OCI-LY1 (cell line): ENCODE data around the gene FBXO36.
"Not testable (repeated sequence)": the region's sequence is repeated elsewhere in the genome, so short reads cannot be mapped to it uniquely, and the experiment has no call there.

ENCODE experiments used
- H2AFZ ChIP-seq: fragments of 200-600 bp; sonication (generic), shearing (Covaris generic); 2 replicates; pipeline ENCODE4 v1.6.0; 2014; ENCODE audit warnings: antibody characterized with exemption, mild to moderate bottlenecking, low read length
- H3F3A ChIP-seq: fragments of 200-600 bp; sonication (generic), shearing (Covaris generic); 2 replicates; pipeline ENCODE4 v1.6.0; 2014; ENCODE audit warnings: mild to moderate bottlenecking, antibody characterized with exemption, low read length, moderate library complexity; ENCODE audit not compliant: insufficient read depth
- H3K27ac ChIP-seq: fragments of 200-600 bp; sonication (generic); 2 replicates; pipeline ENCODE4 v1.5.1; 2014; ENCODE audit warnings: low read length, mixed run types, mild to moderate bottlenecking, low read depth; ENCODE audit not compliant: poor library complexity, severe bottlenecking
- H3K27me3 ChIP-seq: fragments of 200-600 bp; sonication (generic); 2 replicates; pipeline ENCODE4 v1.6.0; 2014; ENCODE audit warnings: antibody characterized with exemption, mild to moderate bottlenecking, low read length, moderate library complexity; ENCODE audit not compliant: insufficient read depth
- H3K36me3 ChIP-seq: fragments of 200-600 bp; sonication (generic); 2 replicates; pipeline ENCODE4 v1.6.1; 2014; ENCODE audit warnings: mild to moderate bottlenecking, antibody characterized with exemption, low read length, moderate library complexity, mixed read lengths; ENCODE audit not compliant: insufficient read depth
- H3K4me1 ChIP-seq: fragments of 200-600 bp; sonication (generic); 2 replicates; pipeline ENCODE4 v1.5.1; 2014; ENCODE audit warnings: mild to moderate bottlenecking, low read length, moderate library complexity; ENCODE audit not compliant: insufficient read depth, severe bottlenecking
- H3K4me2 ChIP-seq: fragments of 200-600 bp; sonication (generic), shearing (Covaris generic); 2 replicates; pipeline ENCODE4 v1.6.1; 2014; ENCODE audit warnings: low read length
- H3K4me3 ChIP-seq: fragments of 200-600 bp; sonication (generic); 2 replicates; pipeline ENCODE4 v1.5.1; 2014; ENCODE audit warnings: low read length, low read depth, mild to moderate bottlenecking, mixed read lengths; ENCODE audit not compliant: poor library complexity, severe bottlenecking
- H3K79me2 ChIP-seq: fragments of 200-600 bp; shearing (Covaris generic); 2 replicates; pipeline ENCODE4 v1.6.1; 2016; ENCODE audit warnings: mixed run types, low read length, mixed read lengths; ENCODE audit not compliant: insufficient read depth
- H3K9ac ChIP-seq: fragments of 200-600 bp; sonication (generic), shearing (Covaris generic); 2 replicates; pipeline ENCODE4 v1.6.1; 2014; ENCODE audit warnings: mild to moderate bottlenecking, low read length, mixed read lengths
- H3K9me2 ChIP-seq: fragments of 200-600 bp; sonication (generic), shearing (Covaris generic); 2 replicates; pipeline ENCODE4 v1.6.1; 2014; ENCODE audit warnings: low read depth, mild to moderate bottlenecking, low read length, mixed read lengths
- H3K9me3 ChIP-seq: fragments of 200-600 bp; shearing (Covaris generic); 2 replicates; pipeline ENCODE4 v1.6.1; 2014; ENCODE audit warnings: low read length, mixed read lengths
- H4K20me1 ChIP-seq: fragments of 200-600 bp; sonication (generic), shearing (Covaris generic); 2 replicates; pipeline ENCODE4 v1.6.0; 2016; ENCODE audit warnings: mild to moderate bottlenecking, low read length; ENCODE audit not compliant: insufficient read depth
- EZH2 ChIP-seq: fragments of 200-600 bp; sonication (generic), shearing (Covaris generic); IDR thresholded peaks from 2 replicates; pipeline ENCODE4 v1.8.0; 2017; ENCODE audit warnings: borderline replicate concordance, mixed run types, mild to moderate bottlenecking, antibody characterized with exemption, low read length, moderate library complexity, mixed read lengths
- TF ChIP-seq, protein P1 (sequence below): fragments of 200-600 bp; sonication (generic), shearing (Covaris generic); IDR thresholded peaks from 2 replicates; pipeline ENCODE4 v1.5.1; 2017; ENCODE audit warnings: mild to moderate bottlenecking, antibody characterized with exemption, low read length, moderate library complexity, mixed read lengths

The FBXO36 gene

DNA sequence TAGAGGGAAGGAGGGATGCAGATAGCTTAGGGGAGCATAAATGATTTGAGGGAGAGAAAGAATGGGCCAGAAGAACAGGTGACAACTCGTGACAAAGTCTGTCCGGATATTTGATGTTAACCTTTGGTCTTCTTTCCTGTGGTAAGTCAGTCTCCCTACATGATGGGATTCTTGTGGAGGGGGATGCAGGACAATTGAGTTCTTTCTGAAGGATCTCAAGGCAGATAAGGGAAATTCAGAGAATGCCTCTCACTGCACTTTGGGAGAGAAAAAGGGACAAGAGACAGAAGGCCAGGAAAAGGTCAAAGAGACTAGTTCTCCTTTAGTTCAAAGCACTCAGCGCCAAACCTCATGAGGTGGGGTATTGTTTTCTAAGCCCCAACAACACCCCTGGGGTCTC lies 34.2 kb downstream of the FBXO36 start:
- no peak overlapping the region for H3K4me2 ChIP-seq
- no peaks in the 10 kb centered on the region for H3F3A ChIP-seq
- no peak overlapping the region for H2AFZ ChIP-seq

GRCh38 chr2:229963596-229963995 lies 41.3 kb downstream of the FBXO36 start:
- H4K20me1 ChIP-seq, H3K27ac ChIP-seq, H3K9me3 ChIP-seq, H3K4me2 ChIP-seq, H3F3A ChIP-seq, H3K9ac ChIP-seq, H3K79me2 ChIP-seq, H3K27me3 ChIP-seq, H3K9me2 ChIP-seq, H3K36me3 ChIP-seq, H3K4me1 ChIP-seq, H3K4me3 ChIP-seq, H2AFZ ChIP-seq: not testable (repeated sequence)

More for the DNA sequence above, 34.2 kb downstream of the FBXO36 start:
- no peaks in the 10 kb centered on the region for H3K9me2 ChIP-seq
- no peaks in the 10 kb centered on the region for H3K9me3 ChIP-seq
- TF ChIP-seq EZH2 = no peak
- TF ChIP-seq, protein P1, sequence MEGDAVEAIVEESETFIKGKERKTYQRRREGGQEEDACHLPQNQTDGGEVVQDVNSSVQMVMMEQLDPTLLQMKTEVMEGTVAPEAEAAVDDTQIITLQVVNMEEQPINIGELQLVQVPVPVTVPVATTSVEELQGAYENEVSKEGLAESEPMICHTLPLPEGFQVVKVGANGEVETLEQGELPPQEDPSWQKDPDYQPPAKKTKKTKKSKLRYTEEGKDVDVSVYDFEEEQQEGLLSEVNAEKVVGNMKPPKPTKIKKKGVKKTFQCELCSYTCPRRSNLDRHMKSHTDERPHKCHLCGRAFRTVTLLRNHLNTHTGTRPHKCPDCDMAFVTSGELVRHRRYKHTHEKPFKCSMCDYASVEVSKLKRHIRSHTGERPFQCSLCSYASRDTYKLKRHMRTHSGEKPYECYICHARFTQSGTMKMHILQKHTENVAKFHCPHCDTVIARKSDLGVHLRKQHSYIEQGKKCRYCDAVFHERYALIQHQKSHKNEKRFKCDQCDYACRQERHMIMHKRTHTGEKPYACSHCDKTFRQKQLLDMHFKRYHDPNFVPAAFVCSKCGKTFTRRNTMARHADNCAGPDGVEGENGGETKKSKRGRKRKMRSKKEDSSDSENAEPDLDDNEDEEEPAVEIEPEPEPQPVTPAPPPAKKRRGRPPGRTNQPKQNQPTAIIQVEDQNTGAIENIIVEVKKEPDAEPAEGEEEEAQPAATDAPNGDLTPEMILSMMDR = no peak
- no peak overlapping the region for H3K4me3 ChIP-seq
- no peak overlapping the region for H3K9ac ChIP-seq
- no peaks in the 10 kb centered on the region for H4K20me1 ChIP-seq
- no peaks in the 10 kb centered on the region for H3K4me1 ChIP-seq
- no peaks in the 10 kb centered on the region for H3K36me3 ChIP-seq
- no peak overlapping the region for H3K27ac ChIP-seq
- no peaks in the 10 kb centered on the region for H3K79me2 ChIP-seq
- H3K27me3 ChIP-seq = no peaks in the 10 kb centered on the region

DNA sequence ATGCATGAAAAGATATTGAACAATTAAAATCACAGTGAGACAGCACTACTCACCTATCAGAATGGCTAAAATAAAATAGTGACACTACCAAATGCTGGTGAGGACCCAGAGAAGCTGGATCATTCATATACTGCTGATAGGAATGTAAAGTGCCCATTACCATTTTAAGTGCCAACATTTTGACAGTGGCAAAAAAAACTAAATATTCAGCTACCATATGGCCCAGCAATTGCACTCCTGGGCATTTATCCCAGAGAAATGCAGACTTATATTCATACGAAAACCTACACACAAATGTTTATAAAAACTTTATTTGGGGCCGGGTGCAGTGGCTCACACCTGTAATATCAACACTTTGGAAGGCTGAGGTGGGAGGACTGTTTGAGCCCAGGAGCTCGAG lies 47.6 kb downstream of the FBXO36 start:
- no peak overlapping the region for H2AFZ ChIP-seq
- no peaks in the 10 kb centered on the region for H3K4me1 ChIP-seq
- no peaks in the 10 kb centered on the region for H3K36me3 ChIP-seq
- no peaks in the 10 kb centered on the region for H3K9me2 ChIP-seq
- no peaks in the 10 kb centered on the region for H3K79me2 ChIP-seq
- H3K4me2 ChIP-seq = no peak overlapping the region
- no peak overlapping the region for H3K9ac ChIP-seq
- TF ChIP-seq, protein P1 = no peak
- TF ChIP-seq EZH2 = no peak
- H3K9me3 ChIP-seq = no peaks in the 10 kb centered on the region
- H3K27ac ChIP-seq = no peak overlapping the region
- no peaks in the 10 kb centered on the region for H3F3A ChIP-seq
- no peaks in the 10 kb centered on the region for H3K27me3 ChIP-seq
- H4K20me1 ChIP-seq = no peaks in the 10 kb centered on the region
- H3K4me3 ChIP-seq = no peak overlapping the region

- Histone ChIP-seq H3K27me3 (no peaks in the 10 kb centered on the region), H2AFZ (no peak overlapping the region), H3F3A (no peaks in the 10 kb centered on the region), H4K20me1 (no peaks in the 10 kb centered on the region), H3K9ac (no peak overlapping the region), H3K27ac (no peak overlapping the region), H3K9me3 (no peaks in the 10 kb centered on the region), H3K4me2 (no peak overlapping the region), H3K79me2 (no peaks in the 10 kb centered on the region), H3K9me2 (no peaks in the 10 kb centered on the region), H3K4me3 (no peak overlapping the region), H3K4me1 (no peaks in the 10 kb centered on the region), H3K36me3 (no peaks in the 10 kb centered on the region)
- TF ChIP-seq, protein P1 = no peak
- no peak for TF ChIP-seq EZH2
Observed at GRCh38 chr2:229970406-229970805, 48.1 kb downstream of the FBXO36 start.
